SH-SY5Y (cell line): Measurements from ENCODE around the gene HVCN1.

Experiments used
- GATA2 ChIP-seq: IDR thresholded peaks from 2 replicates; pipeline ENCODE4 v1.6.1; 2011; ENCODE audit warnings: mild to moderate bottlenecking, low read depth, low read length
- GATA3 ChIP-seq: IDR thresholded peaks from 2 replicates; pipeline ENCODE4 v1.6.1; 2011; ENCODE audit warnings: low read depth, mild to moderate bottlenecking, low read length, moderate library complexity

- TF ChIP-seq GATA2 (no peak), GATA3 (no peak)
Observed at GRCh38 chr12:110677206-110677911, 11.6 kb downstream of the HVCN1 start.
